Activated effector memory CD4-positive, alpha-beta T cell treated with anti-CD3 and anti-CD28 coated beads, Interleukin-2, amount 50 U/mL, for 16 hours (primary cell): ENCODE data around the gene ACIN1.

Source experiments
- DNase-seq: peaks from one replicate; pipeline ENCODE4 v3.0.0-alpha.2; 2020

ACIN1 gene

DNA sequence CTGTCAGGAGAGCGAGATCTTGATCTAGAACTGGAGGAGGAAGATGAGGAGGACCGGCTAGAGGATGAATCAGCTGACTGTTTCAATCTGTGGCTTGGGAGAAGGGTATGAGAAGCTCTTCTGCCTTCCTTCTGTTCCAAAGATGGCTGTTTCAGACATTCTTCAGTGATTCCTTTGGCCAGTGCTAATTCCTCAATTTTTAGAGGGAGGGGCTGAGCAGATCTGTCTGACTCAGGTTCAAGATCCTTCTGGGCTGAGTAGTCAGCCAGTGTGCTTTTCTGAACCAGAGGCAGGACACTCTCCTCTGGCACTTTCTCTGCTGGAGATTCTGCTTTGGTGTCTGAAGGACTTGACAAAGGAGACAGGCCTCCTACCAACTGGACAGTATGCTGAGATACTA, 15.2 kb downstream of the ACIN1 start:
- no peak for DNase-seq

DNA sequence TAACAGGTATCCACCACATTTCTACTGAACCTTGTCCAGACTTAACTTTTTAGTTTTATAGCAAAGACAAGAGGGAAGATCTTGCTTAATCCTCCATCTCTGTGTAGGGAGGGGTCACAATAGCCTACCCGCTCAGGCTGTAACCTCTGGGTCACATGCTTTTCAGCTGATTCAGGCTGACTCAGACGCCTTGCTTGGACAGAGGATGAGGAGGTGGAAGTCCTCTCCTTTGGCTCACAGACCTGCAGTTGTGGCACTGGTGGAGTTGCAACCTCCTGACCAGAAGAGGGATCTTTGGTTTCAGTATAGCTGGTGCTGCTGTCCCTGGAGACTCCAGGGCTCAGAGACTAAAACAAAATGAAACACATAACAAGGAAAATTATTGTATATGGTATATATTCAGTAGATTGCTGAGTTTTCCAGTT, 16.2 kb downstream of the ACIN1 start:
- no peak for DNase-seq

- no peak for DNase-seq
Observed at GRCh38 chr14:23077962-23078361, 17.0 kb downstream of the ACIN1 start.

GRCh38 chr14:23076785-23077408, 18.0 kb downstream of the ACIN1 start:
- DNase-seq = no peak

- no peak for DNase-seq
Observed at GRCh38 chr14:23074906-23075305, 20.0 kb downstream of the ACIN1 start.

DNA sequence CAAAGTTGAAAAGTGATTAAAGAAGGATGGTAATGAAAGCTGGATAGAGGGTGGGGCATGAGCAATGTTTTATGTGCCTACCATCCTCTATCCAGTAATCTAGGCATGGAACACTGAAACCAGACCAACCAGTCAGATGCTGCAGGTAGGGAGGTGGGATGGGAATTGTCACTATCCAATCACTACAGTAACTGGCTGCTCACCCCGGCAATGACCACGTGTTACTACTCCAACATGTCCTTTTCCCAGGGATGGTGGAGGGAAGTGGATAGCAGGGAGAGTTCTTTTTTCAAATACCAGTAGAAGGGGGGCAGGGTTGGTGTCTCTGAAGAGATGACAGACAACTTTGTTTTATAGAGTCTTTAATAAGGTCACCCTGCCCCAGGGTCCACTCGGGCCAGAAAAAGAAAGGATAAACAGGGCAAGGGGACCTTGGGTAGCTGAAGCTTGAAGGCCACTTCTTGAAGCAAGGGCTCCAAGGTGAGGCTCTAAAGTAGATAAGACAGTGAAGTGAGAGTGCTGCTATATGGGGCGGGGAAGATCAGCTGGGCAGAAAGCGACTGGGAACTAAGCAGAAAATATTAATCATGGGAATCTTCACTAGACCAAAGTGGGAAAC, 22.9 kb downstream of the ACIN1 start:
- no peak for DNase-seq

- DNase-seq = peak; percentile 92
Observed at GRCh38 chr14:23071244-23071920, 23.6 kb downstream of the ACIN1 start.

- no peak for DNase-seq
Observed at GRCh38 chr14:23070262-23071129, 24.4 kb downstream of the ACIN1 start.

- no peak for DNase-seq
Observed at GRCh38 chr14:23069413-23069806, 25.5 kb downstream of the ACIN1 start.

DNA sequence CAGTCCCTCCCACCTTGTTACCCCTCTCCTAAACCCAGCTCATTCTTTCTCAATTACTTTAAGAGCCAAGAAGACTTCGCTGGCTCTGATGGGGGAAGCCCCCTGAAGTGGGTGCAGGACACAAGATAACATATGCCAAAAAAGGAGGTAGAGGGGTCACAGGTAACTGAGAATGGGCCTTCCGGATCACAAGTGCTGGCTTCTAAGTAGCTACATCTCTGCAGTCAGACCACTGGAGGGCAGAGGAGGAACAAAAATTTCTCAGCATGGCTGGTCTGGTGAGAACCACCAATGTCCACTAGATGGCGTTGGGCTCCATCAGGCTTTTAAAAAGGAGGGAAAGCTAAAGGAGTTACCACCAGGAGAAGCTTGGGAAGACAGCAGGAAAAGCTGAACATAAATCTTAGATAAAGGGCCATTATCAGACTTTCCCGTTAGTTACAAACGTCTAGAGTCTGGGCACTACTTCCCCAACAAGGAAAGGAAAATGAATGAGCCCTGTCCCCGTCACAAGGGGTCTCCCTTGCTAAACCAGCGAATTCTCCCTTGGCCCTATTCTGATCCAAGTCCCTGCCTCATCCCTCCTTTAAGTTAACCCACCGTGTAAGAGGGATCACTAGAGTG, 26.0 kb downstream of the ACIN1 start:
- peak; percentile 88 for DNase-seq

- peak; percentile 37 for DNase-seq
Observed at GRCh38 chr14:23067847-23068788, 26.8 kb downstream of the ACIN1 start.

- peak; percentile 37 for DNase-seq
Observed at GRCh38 chr14:23066855-23067744, 27.8 kb downstream of the ACIN1 start.

GRCh38 chr14:23066368-23066767, 28.6 kb downstream of the ACIN1 start:
- DNase-seq = peak; percentile 33

GRCh38 chr14:23063601-23064000, 31.3 kb downstream of the ACIN1 start:
- no peak for DNase-seq

DNA sequence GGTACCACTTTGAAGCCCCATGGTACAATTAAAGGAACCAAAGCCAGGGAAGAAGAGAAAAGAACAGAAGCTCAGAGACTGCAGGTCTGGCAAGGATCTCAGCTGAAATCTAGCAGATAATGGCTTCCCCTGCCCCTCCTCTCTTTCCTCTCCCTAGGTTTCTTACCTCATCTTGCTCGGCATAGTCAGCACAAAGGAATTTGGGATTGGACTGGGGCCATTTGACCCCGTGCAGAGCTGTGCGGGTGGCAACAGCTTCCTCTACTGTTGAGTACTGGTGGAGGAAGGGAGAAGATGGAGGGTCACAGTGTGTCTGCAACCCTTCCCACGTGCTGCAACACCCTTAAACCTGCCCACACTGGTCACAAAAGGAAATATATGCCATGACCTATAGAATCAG, 32.9 kb downstream of the ACIN1 start:
- peak; percentile 14 for DNase-seq

DNA sequence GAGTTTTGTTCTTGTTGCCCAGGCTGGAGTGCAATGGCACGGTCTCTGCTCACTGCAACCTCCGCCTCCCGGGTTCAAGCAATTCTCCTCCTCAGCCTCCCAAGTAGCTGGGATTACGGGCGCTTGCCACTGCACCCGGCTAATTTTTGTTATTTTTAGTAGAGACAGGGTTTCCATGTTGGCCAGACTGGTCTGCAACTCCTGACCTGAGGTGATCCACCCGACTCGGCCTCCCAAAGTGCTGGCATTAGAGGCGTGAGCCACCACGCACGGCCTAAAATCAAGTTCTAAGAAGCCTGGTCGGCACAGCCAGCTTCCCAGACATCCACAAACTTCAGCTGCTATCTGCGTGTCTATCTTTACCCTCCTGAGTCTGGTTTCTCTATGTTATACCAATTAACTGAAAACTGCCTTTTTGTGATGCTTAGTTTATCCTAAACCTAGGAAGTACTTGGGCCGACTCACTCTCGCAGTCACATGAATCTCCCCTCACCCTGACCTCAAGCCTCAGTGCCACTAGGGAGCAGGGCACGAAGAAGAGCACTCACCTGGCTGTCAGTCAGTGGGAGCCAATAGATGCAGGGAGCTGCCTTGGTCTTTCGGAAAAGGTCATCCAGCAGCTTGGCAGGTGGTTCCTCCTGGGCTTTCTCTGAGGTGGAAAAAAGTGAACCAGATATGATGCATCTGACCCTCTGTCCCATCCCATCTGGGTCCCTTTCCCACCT, 34.2 kb downstream of the ACIN1 start:
- peak; percentile 37 for DNase-seq

- peak; percentile 57 for DNase-seq
Observed at GRCh38 chr14:23058654-23059504, 36.1 kb downstream of the ACIN1 start.

- peak; percentile 95 for DNase-seq
Observed at GRCh38 chr14:23057757-23058653, 36.9 kb downstream of the ACIN1 start.
